ENCODE data around the gene SPATS2L. TPM values are rescaled to one million over a fixed set of nuclear protein-coding genes. Genes with fewer than 3 reads are reported as not detected.
A peak's percentile ranks its signal among the peaks of the same experiment; 100 is the strongest.

Gene SPATS2L
- total RNA-seq, 1 experiment from 2014 or later: 47.3 TPM

GRCh38 chr2:200509235-200509611, 202.7 kb downstream of the SPATS2L start:
- H4K8ac ChIP-seq (replicated peaks; ENCODE audit: insufficient read length, low read depth, low read length): no peak overlapping the region
- Mint-ChIP-seq H3K4me3 (peak overlapping the region; percentile 82 to 84), H3K36me3 (ENCODE audit: insufficient read depth in 1 of 3, low read depth in 3 of 3) (no peaks in the 10 kb centered on the region; a peak in 2 of 7 replicates), H3K4me1 (peaks cover 11 to 13% of the 10 kb centered on the region in 2 experiments), H3K27ac (peak overlapping the region in 1 of 3 experiments; percentile 72; a peak in 3 of 7 replicates), H3K9me3 (no peaks in the 10 kb centered on the region), H3K27me3 (ENCODE audit: low read depth) (no peaks in the 10 kb centered on the region)
- no CpG with 5 or more reads among the region's 8 CpGs for WGBS (ENCODE audit: extremely low coverage, insufficient read length, low lambda C conversion rate)
- peak overlapping the region; percentile 73 for H3K9ac ChIP-seq (ENCODE audit: extremely low read depth, insufficient read length, low read length)
- H3K56ac ChIP-seq (ENCODE audit: insufficient read length, low read depth, low read length): no peak overlapping the region
- no peak overlapping the region for H3T11ph ChIP-seq (ENCODE audit: low read length)
- peak overlapping the region; percentile 66 for H3K14ac ChIP-seq (ENCODE audit: insufficient read depth, low read length)
- peaks cover 5% of the 10 kb centered on the region for H3K23me2 ChIP-seq (ENCODE audit: insufficient read length, low read depth, low read length, poor library complexity, severe bottlenecking)
- H2BK120ac ChIP-seq (ENCODE audit: low read depth, low read length, poor library complexity, severe bottlenecking): no peak overlapping the region
- no peaks in the 10 kb centered on the region; the same call in 1 of the 2 replicates for H3K4me1 ChIP-seq (ENCODE audit: insufficient read depth, low read length)
- H3K27ac ChIP-seq (ENCODE audit: insufficient read length, low read depth, low read length): no peak overlapping the region
- H3K79me2 ChIP-seq (ENCODE audit: insufficient read depth, low read length): no peaks in the 10 kb centered on the region
- H3K9me3 ChIP-seq (ENCODE audit: control insufficient read depth, low read depth, low read length): no peaks in the 10 kb centered on the region
- H4K20me1 ChIP-seq (ENCODE audit: control insufficient read depth, insufficient read depth, insufficient read length): no peaks in the 10 kb centered on the region
- H2BK5ac ChIP-seq (ENCODE audit: insufficient read length, low read length): no peak overlapping the region
- no peak overlapping the region for H3K18ac ChIP-seq (ENCODE audit: insufficient read length, low read depth, low read length)
- H2BK15ac ChIP-seq (ENCODE audit: low read depth, low read length): no peak overlapping the region
- no peak overlapping the region for H3K4ac ChIP-seq (ENCODE audit: low read depth, low read length)
- no peak overlapping the region for H2AFZ ChIP-seq (ENCODE audit: low read length)
- no peak overlapping the region for H4K5ac ChIP-seq (ENCODE audit: insufficient read length, low read depth, low read length)
- no peaks in the 10 kb centered on the region for H3K79me1 ChIP-seq (ENCODE audit: insufficient read depth, low read depth, low read length, poor library complexity, severe bottlenecking)
- no peak for DNase-seq
- no peak overlapping the region for H3K23ac ChIP-seq (ENCODE audit: insufficient read length, low read depth, low read length)
- no peak overlapping the region for H2BK20ac ChIP-seq (ENCODE audit: low read depth, low read length, poor library complexity, severe bottlenecking)
- H3K27me3 ChIP-seq (ENCODE audit: insufficient read depth, low read length): no peaks in the 10 kb centered on the region
- peak overlapping the region; percentile 64 for H3K4me2 ChIP-seq (ENCODE audit: insufficient read depth, insufficient read length, low read length)
- H4K91ac ChIP-seq (ENCODE audit: insufficient read length, low read depth, low read length): no peak overlapping the region
- H2BK12ac ChIP-seq (ENCODE audit: insufficient read length, low read depth, low read length): no peak overlapping the region
- TF ChIP-seq, protein P1, sequence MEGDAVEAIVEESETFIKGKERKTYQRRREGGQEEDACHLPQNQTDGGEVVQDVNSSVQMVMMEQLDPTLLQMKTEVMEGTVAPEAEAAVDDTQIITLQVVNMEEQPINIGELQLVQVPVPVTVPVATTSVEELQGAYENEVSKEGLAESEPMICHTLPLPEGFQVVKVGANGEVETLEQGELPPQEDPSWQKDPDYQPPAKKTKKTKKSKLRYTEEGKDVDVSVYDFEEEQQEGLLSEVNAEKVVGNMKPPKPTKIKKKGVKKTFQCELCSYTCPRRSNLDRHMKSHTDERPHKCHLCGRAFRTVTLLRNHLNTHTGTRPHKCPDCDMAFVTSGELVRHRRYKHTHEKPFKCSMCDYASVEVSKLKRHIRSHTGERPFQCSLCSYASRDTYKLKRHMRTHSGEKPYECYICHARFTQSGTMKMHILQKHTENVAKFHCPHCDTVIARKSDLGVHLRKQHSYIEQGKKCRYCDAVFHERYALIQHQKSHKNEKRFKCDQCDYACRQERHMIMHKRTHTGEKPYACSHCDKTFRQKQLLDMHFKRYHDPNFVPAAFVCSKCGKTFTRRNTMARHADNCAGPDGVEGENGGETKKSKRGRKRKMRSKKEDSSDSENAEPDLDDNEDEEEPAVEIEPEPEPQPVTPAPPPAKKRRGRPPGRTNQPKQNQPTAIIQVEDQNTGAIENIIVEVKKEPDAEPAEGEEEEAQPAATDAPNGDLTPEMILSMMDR (conservative IDR thresholded peaks at IDR 0.05): no peak
- no peak overlapping the region for H2AK5ac ChIP-seq (ENCODE audit: insufficient read length, low read length)
